Mammary epithelial cell (primary cell): ENCODE data around the gene CHMP4B.

ENCODE experiments used
- EZH2 ChIP-seq: IDR thresholded peaks from 2 replicates; pipeline ENCODE4 v1.6.1; 2012; ENCODE audit warnings: low read length, inconsistent platforms, borderline replicate concordance
- TF ChIP-seq, protein P1 (sequence below), 2 donors: IDR thresholded peaks in 1 of 2; conservative IDR thresholded peaks in 1 of 2; 2 replicates each; pipeline ENCODE4 v1.5.1; 2011 to 2012; ENCODE audit warnings: inconsistent platforms in 2 of 2, low read length in 2 of 2, mild to moderate bottlenecking in 2 of 2, control low read depth in 1 of 2, low read depth in 1 of 2; ENCODE audit not compliant: insufficient read depth in 1 of 2; ENCODE audit errors: extremely low read depth in 1 of 2

DNA sequence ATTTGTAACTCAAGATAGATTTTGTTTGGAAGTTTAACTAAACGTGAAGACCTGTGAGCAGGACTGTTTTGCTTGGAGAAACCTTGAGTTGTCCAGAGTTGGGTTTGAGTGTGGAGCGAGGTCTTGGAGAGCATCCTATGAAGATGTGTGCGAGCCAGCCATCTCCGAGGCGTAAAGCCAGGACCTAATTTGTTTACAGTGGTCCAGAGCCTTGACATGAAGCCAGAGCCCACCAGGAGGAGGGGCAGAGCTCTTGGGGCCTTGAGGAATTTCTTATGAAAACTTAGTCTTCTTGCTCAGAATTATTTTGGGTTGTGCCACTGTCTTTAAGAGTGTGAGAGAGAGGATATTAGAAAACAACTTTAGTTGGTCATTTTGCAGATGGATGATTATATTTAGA lies 6.3 kb downstream of the CHMP4B start:
- TF ChIP-seq, protein P1, sequence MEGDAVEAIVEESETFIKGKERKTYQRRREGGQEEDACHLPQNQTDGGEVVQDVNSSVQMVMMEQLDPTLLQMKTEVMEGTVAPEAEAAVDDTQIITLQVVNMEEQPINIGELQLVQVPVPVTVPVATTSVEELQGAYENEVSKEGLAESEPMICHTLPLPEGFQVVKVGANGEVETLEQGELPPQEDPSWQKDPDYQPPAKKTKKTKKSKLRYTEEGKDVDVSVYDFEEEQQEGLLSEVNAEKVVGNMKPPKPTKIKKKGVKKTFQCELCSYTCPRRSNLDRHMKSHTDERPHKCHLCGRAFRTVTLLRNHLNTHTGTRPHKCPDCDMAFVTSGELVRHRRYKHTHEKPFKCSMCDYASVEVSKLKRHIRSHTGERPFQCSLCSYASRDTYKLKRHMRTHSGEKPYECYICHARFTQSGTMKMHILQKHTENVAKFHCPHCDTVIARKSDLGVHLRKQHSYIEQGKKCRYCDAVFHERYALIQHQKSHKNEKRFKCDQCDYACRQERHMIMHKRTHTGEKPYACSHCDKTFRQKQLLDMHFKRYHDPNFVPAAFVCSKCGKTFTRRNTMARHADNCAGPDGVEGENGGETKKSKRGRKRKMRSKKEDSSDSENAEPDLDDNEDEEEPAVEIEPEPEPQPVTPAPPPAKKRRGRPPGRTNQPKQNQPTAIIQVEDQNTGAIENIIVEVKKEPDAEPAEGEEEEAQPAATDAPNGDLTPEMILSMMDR (conservative IDR thresholded peaks at IDR 0.05 in 1 of 2, IDR thresholded peaks at IDR 0.05 in 1 of 2; ENCODE audit: extremely low read depth in 1 of 2, insufficient read depth in 1 of 2, low read depth in 1 of 2, low read length in 2 of 2) = no peak
- no peak for TF ChIP-seq EZH2
